Neuron (in vitro differentiated cells): ENCODE data around the gene BCAR3.
A peak's percentile ranks its signal among the peaks of the same experiment; 100 is the strongest.

ENCODE experiments used
- H2AFZ ChIP-seq: one replicate; pipeline ENCODE4 v1.6.1; 2013; ENCODE audit warnings: low read depth, mild to moderate bottlenecking, inconsistent platforms, low read length, moderate library complexity
- H3K27me3 ChIP-seq: one replicate; pipeline ENCODE4 v1.6.1; 2013; ENCODE audit warnings: low read length; ENCODE audit not compliant: insufficient read depth
- H3K36me3 ChIP-seq: one replicate; pipeline ENCODE4 v1.6.1; 2013; ENCODE audit warnings: low read length; ENCODE audit not compliant: insufficient read depth
- H3K4me1 ChIP-seq: one replicate; pipeline ENCODE4 v1.6.1; 2013; ENCODE audit warnings: low read length; ENCODE audit not compliant: insufficient read depth
- H3K4me3 ChIP-seq: 2 replicates; pipeline ENCODE4 v1.5.1; 2013; ENCODE audit warnings: mild to moderate bottlenecking, low read length, moderate library complexity
- H3K9me3 ChIP-seq: one replicate; pipeline ENCODE4 v1.6.1; 2013; ENCODE audit warnings: low read length

The BCAR3 gene

GRCh38 chr1:93579891-93580290 lies 101.7 kb downstream of the BCAR3 start:
- H3K9me3 ChIP-seq = no peaks in the 10 kb centered on the region
- no peaks in the 10 kb centered on the region for H3K27me3 ChIP-seq
- H2AFZ ChIP-seq = no peak overlapping the region
- peaks cover 23% of the 10 kb centered on the region for H3K4me1 ChIP-seq
- peaks cover 6% of the 10 kb centered on the region for H3K36me3 ChIP-seq
- no peak overlapping the region for H3K4me3 ChIP-seq

GRCh38 chr1:93578911-93579825 lies 102.5 kb downstream of the BCAR3 start:
- H3K4me3 ChIP-seq = no peak overlapping the region
- no peaks in the 10 kb centered on the region for H3K9me3 ChIP-seq
- H3K27me3 ChIP-seq = no peaks in the 10 kb centered on the region
- no peak overlapping the region for H2AFZ ChIP-seq
- H3K4me1 ChIP-seq = peaks cover 26% of the 10 kb centered on the region
- peaks cover 6% of the 10 kb centered on the region for H3K36me3 ChIP-seq

GRCh38 chr1:93578433-93578830 lies 103.2 kb downstream of the BCAR3 start:
- Histone ChIP-seq H3K4me3 (no peak overlapping the region), H3K4me1 (peaks cover 26% of the 10 kb centered on the region), H3K27me3 (no peaks in the 10 kb centered on the region), H2AFZ (no peak overlapping the region), H3K9me3 (no peaks in the 10 kb centered on the region), H3K36me3 (peaks cover 4% of the 10 kb centered on the region)

GRCh38 chr1:93577536-93578432 lies 103.9 kb downstream of the BCAR3 start:
- Histone ChIP-seq H2AFZ (no peak overlapping the region), H3K9me3 (no peaks in the 10 kb centered on the region), H3K36me3 (peaks cover 4% of the 10 kb centered on the region), H3K4me1 (peaks cover 26% of the 10 kb centered on the region), H3K4me3 (no peak overlapping the region), H3K27me3 (no peaks in the 10 kb centered on the region)

GRCh38 chr1:93576746-93577145 lies 104.9 kb downstream of the BCAR3 start:
- Histone ChIP-seq H3K36me3 (no peaks in the 10 kb centered on the region), H3K4me1 (peaks cover 26% of the 10 kb centered on the region), H3K27me3 (no peaks in the 10 kb centered on the region), H3K9me3 (no peaks in the 10 kb centered on the region), H2AFZ (peak overlapping the region; percentile 12), H3K4me3 (no peak overlapping the region)

GRCh38 chr1:93576346-93576745 lies 105.3 kb downstream of the BCAR3 start:
- no peaks in the 10 kb centered on the region for H3K27me3 ChIP-seq
- peaks cover 3% of the 10 kb centered on the region for H3K36me3 ChIP-seq
- H3K4me3 ChIP-seq = peak overlapping the region; percentile 8
- H2AFZ ChIP-seq = peak overlapping the region; percentile 12
- no peaks in the 10 kb centered on the region for H3K9me3 ChIP-seq
- H3K4me1 ChIP-seq = peaks cover 26% of the 10 kb centered on the region

- peaks cover 3% of the 10 kb centered on the region for H3K36me3 ChIP-seq
- H3K27me3 ChIP-seq = no peaks in the 10 kb centered on the region
- no peaks in the 10 kb centered on the region for H3K9me3 ChIP-seq
- peak overlapping the region; percentile 1 for H2AFZ ChIP-seq
- peaks cover 26% of the 10 kb centered on the region for H3K4me1 ChIP-seq
- H3K4me3 ChIP-seq = peak overlapping the region; percentile 8
Observed at GRCh38 chr1:93575621-93576284, 105.9 kb downstream of the BCAR3 start.

GRCh38 chr1:93574991-93575390 lies 106.6 kb downstream of the BCAR3 start:
- peaks cover 26% of the 10 kb centered on the region for H3K4me1 ChIP-seq
- no peaks in the 10 kb centered on the region for H3K27me3 ChIP-seq
- H3K36me3 ChIP-seq = peaks cover 3% of the 10 kb centered on the region
- no peak overlapping the region for H3K4me3 ChIP-seq
- H3K9me3 ChIP-seq = no peaks in the 10 kb centered on the region
- H2AFZ ChIP-seq = no peak overlapping the region

- no peaks in the 10 kb centered on the region for H3K9me3 ChIP-seq
- H3K27me3 ChIP-seq = no peaks in the 10 kb centered on the region
- H2AFZ ChIP-seq = no peak overlapping the region
- H3K36me3 ChIP-seq = peaks cover 3% of the 10 kb centered on the region
- H3K4me3 ChIP-seq = no peak overlapping the region
- H3K4me1 ChIP-seq = peaks cover 26% of the 10 kb centered on the region
Observed at GRCh38 chr1:93574511-93574910, 107.1 kb downstream of the BCAR3 start.

GRCh38 chr1:93573940-93574469 lies 107.6 kb downstream of the BCAR3 start:
- Histone ChIP-seq H3K4me1 (peaks cover 26% of the 10 kb centered on the region), H2AFZ (no peak overlapping the region), H3K4me3 (no peak overlapping the region), H3K27me3 (no peaks in the 10 kb centered on the region), H3K9me3 (no peaks in the 10 kb centered on the region), H3K36me3 (peaks cover 3% of the 10 kb centered on the region)

GRCh38 chr1:93571623-93572310 lies 109.9 kb downstream of the BCAR3 start:
- peaks cover 21% of the 10 kb centered on the region for H3K4me1 ChIP-seq
- H3K4me3 ChIP-seq = no peak overlapping the region
- no peaks in the 10 kb centered on the region for H3K9me3 ChIP-seq
- H3K27me3 ChIP-seq = no peaks in the 10 kb centered on the region
- peaks cover 3% of the 10 kb centered on the region for H3K36me3 ChIP-seq
- H2AFZ ChIP-seq = no peak overlapping the region

- peaks cover 3% of the 10 kb centered on the region for H3K36me3 ChIP-seq
- no peaks in the 10 kb centered on the region for H3K4me1 ChIP-seq
- no peak overlapping the region for H2AFZ ChIP-seq
- no peaks in the 10 kb centered on the region for H3K9me3 ChIP-seq
- no peaks in the 10 kb centered on the region for H3K27me3 ChIP-seq
- no peak overlapping the region for H3K4me3 ChIP-seq
Observed at GRCh38 chr1:93569489-93569888, 112.1 kb downstream of the BCAR3 start.
